Heart right ventricle (tissue), 16 donors: ENCODE data around the gene CDH13. TPM values are rescaled to one million over a fixed set of nuclear protein-coding genes. Genes with fewer than 3 reads are reported as not detected.
A peak's percentile ranks its signal among the peaks of the same experiment; 100 is the strongest.

Experiments used
- ATAC-seq, 8 donors: fragments of 200-7000 bp; cut with Tn5 transposase; one replicate each; pipeline ENCODE4 v1.9.1; 2020; ENCODE audit warnings: mild to moderate bottlenecking in 8 of 8, moderate library complexity in 8 of 8, moderate number of reproducible peaks in 1 of 8
- DNase-seq, 2 donors: peaks; one replicate each; pipeline ENCODE4 v3.0.0-alpha.2; 2020
- H3K27ac ChIP-seq, 10 donors: fragments of 200-600 bp; sonication (generic) in 2 of 10; one replicate each; pipeline versions ENCODE4 v1.5.0 to v1.8.0; 2020 to 2022; ENCODE audit warnings: mild to moderate bottlenecking in 3 of 10
- H3K27me3 ChIP-seq, 7 donors: fragments of 200-600 bp; one replicate each; pipeline ENCODE4 v1.8.0; 2021 to 2022; ENCODE audit warnings: mild to moderate bottlenecking in 2 of 7
- H3K36me3 ChIP-seq, 9 donors: fragments of 200-600 bp; sonication (generic) in 1 of 9; one replicate each; pipeline versions ENCODE4 v1.5.0 to v1.8.0; 2020 to 2022; ENCODE audit warnings: mild to moderate bottlenecking in 2 of 9
- H3K4me1 ChIP-seq, 9 donors: fragments of 200-600 bp; sonication (generic) in 1 of 9; one replicate each; pipeline versions ENCODE4 v1.5.0 to v1.8.0; 2020 to 2022; ENCODE audit warnings: mild to moderate bottlenecking in 4 of 9
- H3K4me3 ChIP-seq, 10 donors: fragments of 200-600 bp; sonication (generic) in 2 of 10; one replicate each; pipeline versions ENCODE4 v1.5.0 to v1.8.0; 2020 to 2022; ENCODE audit warnings: mild to moderate bottlenecking in 7 of 10, moderate library complexity in 2 of 10
- H3K9me3 ChIP-seq, 11 donors: fragments of 200-600 bp in 10 of 11; sonication (generic) in 2 of 11; one replicate each; pipeline versions ENCODE4 v1.5.0 to v1.8.0; 2013 to 2022; ENCODE audit warnings: mild to moderate bottlenecking in 2 of 11, control low read depth in 1 of 11, moderate library complexity in 1 of 11
- WGBS, 2 donors: extraction: QIAGEN DNeasy Blood & Tissue Kit; methylation state at CpG; one replicate each; pipeline ENCODE4 v1.1.7; 2013; ENCODE audit warnings: inconsistent platforms in 1 of 2; 5-methylcytosine and 5-hydroxymethylcytosine counted together
- intact Hi-C, 10 donors: fragments of 100-400 bp; cut with DNase I; formaldehyde crosslinking; loops; one replicate each; pipeline versions ENCODE4 v1.11.1 to v1.14.2; 2022
- polyA plus RNA-seq, 2 donors: library from polyadenylated mRNA; stranded (reverse); fragments of 200-250 nt; gene quantifications; one replicate each; pipeline ENCODE4 v1.2.3, GENCODE V29; 2013
- total RNA-seq, 10 donors: library from RNA; stranded (reverse); fragmentation: NEBNext Ultra II Directional in 3 of 10; extraction: Animal tissue kit (Norgen Biotek cat#: 25700) in 3 of 10; gene quantifications; one replicate each; pipeline versions ENCODE4 v1.2.1 to v1.2.4, GENCODE V29; 2021 to 2023
- TF ChIP-seq, protein P1 (sequence below), 9 donors: fragments of 200-600 bp; sonication (generic) in 2 of 9; IDR thresholded peaks; one replicate each; pipeline versions ENCODE4 v1.5.0 to v1.8.0; 2021 to 2022; ENCODE audit warnings: antibody characterized with exemption in 9 of 9, mild to moderate bottlenecking in 5 of 9, moderate library complexity in 1 of 9
- donor health status: Arrhythmogenic right ventricular cardiomyopathy.
- donor health status: ischemic (EF 13 %, LVEDD 7.1; RV severe dilation, severe dysfunction).
- donor health status: healthy with polysubstance abuse.
- donor health status: DM: no; HTN: yes; CAD: no.
- donor health status: DM: no; HTN: no; CAD: no.
- donor health status: ischemic (EF 25% LVEDD 6.9; RV normal size, moderate dysfunction).
- donor health status: ischemic (EF 25% LVEDD 5.7; RV mildly dilated, moderate dysfunction).
- donor health status: healthy.
- donor health status: DM: yes; HTN: yes; CAD: no.
- donor health status: Ischemic cardiomyopathy.
- donor health status: ischemic (EF 35%, LVEDD 5.7; RV mildly dilated, moderate dysfunction).
- donor health status: nonischemic (EF 11% LVEDD 7.7; RV severe dilation, severe dysfunction).
- donor health status: DM: yes; HTN: yes; CAD: no.
- donor health status: PGD.
- donor health status: ischemic (EF 29% LVEDD 5.4; RV normal size, mild dysfunction).
- donor health status: nonischemic (EF 23%, LVEDD 6.1; RV moderate dilation, normal function).

The CDH13 gene
- total and polyA plus RNA-seq, 12 donors: 15.5 to 221 (median 168) TPM

DNA sequence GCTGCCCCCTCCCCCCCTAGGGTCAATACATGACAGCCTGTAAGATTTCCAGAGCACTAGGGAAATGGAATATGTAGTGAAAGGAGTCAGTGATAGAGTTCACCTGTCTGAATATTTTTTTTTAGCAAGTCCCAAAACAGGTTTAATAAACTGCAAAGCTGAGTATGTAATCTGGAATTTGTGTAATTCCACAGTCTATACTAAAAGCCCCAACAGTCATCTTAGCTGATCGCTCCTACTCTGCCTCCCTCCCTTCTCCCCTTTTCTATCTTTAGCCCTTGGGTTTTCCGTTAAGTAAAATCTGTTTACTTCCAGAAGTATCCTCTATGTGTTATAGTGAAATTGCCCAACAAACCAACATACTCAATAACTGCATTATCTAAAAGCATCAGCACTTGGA, 3.5 kb downstream of the CDH13 start:
- Histone ChIP-seq H3K27me3 (peaks cover 0 to 41% (median 0%) of the 10 kb centered on the region in 7 donors), H3K4me3 (peak overlapping the region in 1 of 10 donors; percentile 6), H3K4me1 (peaks cover 14 to 86% (median 66%) of the 10 kb centered on the region in 9 donors), H3K9me3 (no peaks in the 10 kb centered on the region), H3K27ac (peak overlapping the region in 9 of 10 donors; percentile 90 to 97 (median 93)), H3K36me3 (no peaks in the 10 kb centered on the region)
- DNase-seq (no peak), ATAC-seq (no peak)
- TF ChIP-seq, protein P1, sequence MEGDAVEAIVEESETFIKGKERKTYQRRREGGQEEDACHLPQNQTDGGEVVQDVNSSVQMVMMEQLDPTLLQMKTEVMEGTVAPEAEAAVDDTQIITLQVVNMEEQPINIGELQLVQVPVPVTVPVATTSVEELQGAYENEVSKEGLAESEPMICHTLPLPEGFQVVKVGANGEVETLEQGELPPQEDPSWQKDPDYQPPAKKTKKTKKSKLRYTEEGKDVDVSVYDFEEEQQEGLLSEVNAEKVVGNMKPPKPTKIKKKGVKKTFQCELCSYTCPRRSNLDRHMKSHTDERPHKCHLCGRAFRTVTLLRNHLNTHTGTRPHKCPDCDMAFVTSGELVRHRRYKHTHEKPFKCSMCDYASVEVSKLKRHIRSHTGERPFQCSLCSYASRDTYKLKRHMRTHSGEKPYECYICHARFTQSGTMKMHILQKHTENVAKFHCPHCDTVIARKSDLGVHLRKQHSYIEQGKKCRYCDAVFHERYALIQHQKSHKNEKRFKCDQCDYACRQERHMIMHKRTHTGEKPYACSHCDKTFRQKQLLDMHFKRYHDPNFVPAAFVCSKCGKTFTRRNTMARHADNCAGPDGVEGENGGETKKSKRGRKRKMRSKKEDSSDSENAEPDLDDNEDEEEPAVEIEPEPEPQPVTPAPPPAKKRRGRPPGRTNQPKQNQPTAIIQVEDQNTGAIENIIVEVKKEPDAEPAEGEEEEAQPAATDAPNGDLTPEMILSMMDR (IDR thresholded peaks at IDR 0.05): no peak
- intact Hi-C loops: loop anchor here in 6 of 10 donors (5.0 to 10.0 kb wide), 7 partner anchors 72 to 435 kb away; no protein-coding TSS in a partner anchor
- 15 to 24% methylated on average over 2 of the region's 2 CpGs for WGBS, 2 donors

DNA sequence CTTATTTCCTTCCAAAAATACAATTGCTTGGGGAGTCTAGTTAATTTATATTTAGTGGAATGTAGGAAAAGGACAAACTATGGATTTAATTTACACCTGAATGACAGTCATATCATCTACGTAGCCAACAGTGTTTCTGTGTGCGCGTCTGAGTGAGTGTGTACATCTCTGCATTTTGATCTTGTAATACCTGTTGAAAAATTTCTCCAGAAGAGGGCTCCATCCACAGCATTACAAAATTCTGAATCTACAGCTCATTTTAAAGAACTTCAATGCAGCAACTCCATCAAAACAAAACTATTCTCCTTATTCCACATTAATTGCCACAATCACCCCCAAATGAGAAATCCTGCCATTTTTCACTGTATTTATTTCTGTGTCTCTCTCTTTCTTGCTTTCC, 3.9 kb downstream of the CDH13 start:
- WGBS, 2 donors: 37 to 45% methylated on average over 3 of the region's 3 CpGs
- Histone ChIP-seq H3K4me1 (peaks cover 14 to 85% (median 65%) of the 10 kb centered on the region in 9 donors), H3K9me3 (no peaks in the 10 kb centered on the region), H3K27me3 (peaks cover 0 to 41% (median 0%) of the 10 kb centered on the region in 7 donors), H3K4me3 (no peak overlapping the region), H3K36me3 (no peaks in the 10 kb centered on the region), H3K27ac (peak overlapping the region in 9 of 10 donors; percentile 90 to 97 (median 93))
- intact Hi-C loops: loop anchor here in 6 of 10 donors (5.0 to 10.0 kb wide), 7 partner anchors 72 to 434 kb away; no protein-coding TSS in a partner anchor
- ATAC-seq (no peak), DNase-seq (no peak)
- TF ChIP-seq, protein P1 (IDR thresholded peaks at IDR 0.05): peak in 8 of 9 donors; percentile 18 to 67 (median 52)

DNA sequence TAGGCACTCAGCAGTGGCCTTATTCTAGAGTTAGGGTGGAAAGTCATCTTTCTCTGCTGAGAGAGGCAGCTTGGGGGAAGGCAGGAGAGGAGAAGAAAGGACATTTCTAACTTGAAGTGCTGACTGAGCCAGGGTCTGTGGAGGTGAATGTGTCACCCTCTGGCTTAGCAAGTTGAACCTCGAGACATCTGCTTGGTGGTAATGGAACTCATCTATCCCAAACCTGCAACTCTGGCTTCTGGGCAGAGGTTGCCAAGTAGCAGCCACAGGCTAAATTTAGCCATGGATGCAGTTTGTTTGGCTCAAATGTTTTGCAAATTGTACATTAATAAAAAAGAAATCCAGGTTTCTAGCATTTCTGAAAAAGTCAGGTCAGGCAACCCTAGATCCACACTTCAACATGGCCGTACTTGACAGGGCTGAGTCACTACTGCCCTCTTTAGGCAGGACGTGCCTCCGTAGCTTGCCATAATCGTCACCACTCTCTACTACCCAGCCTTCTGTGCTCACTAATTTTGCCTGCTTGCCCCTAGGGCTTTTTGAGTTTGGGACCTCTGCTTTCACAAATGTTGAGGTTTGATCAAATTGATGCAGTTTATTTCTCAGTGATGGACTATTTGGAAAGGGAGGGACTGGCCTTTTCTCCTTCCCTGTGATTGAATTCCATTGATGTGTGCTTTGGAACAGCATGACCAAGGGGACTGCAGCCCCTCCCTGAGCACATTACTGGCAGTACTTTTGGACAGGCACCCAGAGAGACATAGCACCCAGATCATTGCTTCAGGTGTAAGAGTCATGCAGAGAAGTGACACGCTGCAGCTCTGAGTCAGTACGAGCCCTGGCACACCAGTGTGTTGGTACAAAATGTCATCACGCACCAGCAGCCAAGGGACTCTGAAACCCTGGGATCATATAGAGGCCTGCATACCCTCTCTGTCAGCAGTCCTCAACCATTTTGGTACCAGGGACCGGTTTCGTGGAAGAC, 5.2 kb downstream of the CDH13 start:
- Histone ChIP-seq H3K36me3 (no peaks in the 10 kb centered on the region), H3K27me3 (peaks cover 0 to 28% (median 0%) of the 10 kb centered on the region in 7 donors), H3K4me1 (peaks cover 14 to 83% (median 61%) of the 10 kb centered on the region in 9 donors), H3K4me3 (no peak overlapping the region), H3K9me3 (no peaks in the 10 kb centered on the region), H3K27ac (peak overlapping the region in 6 of 10 donors; percentile 33 to 97 (median 66))
- DNase-seq: no peak
- 65 to 72% methylated on average over 10 of the region's 10 CpGs for WGBS, 2 donors
- ATAC-seq: peak in 2 of 8 donors; percentile 7 to 12
- TF ChIP-seq, protein P1 (IDR thresholded peaks at IDR 0.05): peak in 6 of 9 donors; percentile 28 to 55 (median 34)
- intact Hi-C loops: loop anchor here in 6 of 10 donors (5.0 to 10.0 kb wide), 7 partner anchors 70 to 433 kb away; no protein-coding TSS in a partner anchor

DNA sequence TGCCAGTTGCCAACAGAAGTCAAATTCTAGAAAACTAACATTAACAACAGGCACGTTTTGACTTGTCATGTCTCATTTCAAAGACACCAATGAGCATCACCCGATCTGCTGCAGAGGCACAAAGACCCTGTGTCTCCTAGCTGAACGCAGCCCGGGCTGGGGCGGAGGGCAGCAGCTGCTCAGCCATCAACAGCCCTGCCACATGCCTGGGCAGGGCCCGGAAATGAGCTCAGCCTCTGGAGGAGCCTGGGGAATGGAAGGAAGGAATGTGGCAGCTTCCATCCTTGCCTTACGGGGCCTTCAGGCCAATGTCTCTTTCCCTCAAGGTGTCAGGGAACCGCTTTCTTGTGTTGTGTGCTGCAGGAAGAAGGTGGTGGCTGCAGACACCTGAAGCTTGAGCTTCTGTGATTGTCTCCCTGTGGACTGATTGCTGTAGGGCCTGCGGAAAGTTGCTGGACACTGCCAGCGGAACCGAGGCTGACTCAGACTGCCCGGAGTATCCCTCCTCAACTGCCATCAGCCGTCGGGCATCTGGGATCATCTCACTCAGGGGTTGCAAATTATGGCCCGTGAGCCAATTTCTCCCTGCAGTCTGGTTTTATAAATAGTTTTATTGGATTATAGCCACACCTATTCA, 7.3 kb downstream of the CDH13 start:
- H3K36me3 ChIP-seq: no peaks in the 10 kb centered on the region
- ATAC-seq: peak; percentile 24 to 74 (median 50)
- no peaks in the 10 kb centered on the region for H3K9me3 ChIP-seq
- no peak overlapping the region for H3K4me3 ChIP-seq
- intact Hi-C loops: loop anchor here in 6 of 10 donors (5.0 to 10.0 kb wide), 7 partner anchors 68 to 431 kb away; no protein-coding TSS in a partner anchor
- H3K4me1 ChIP-seq: peaks cover 14 to 85% (median 64%) of the 10 kb centered on the region in 9 donors
- DNase-seq: peak in 1 of 2 donors; percentile 42
- WGBS, 2 donors: 34% methylated on average over 15 of the region's 15 CpGs
- TF ChIP-seq, protein P1 (IDR thresholded peaks at IDR 0.05): no peak
- H3K27me3 ChIP-seq: peaks cover 0 to 7% (median 0%) of the 10 kb centered on the region in 7 donors
- H3K27ac ChIP-seq: peak overlapping the region; percentile 27 to 77 (median 68)
